ENCODE data around the gene ARHGEF11.

Gene ARHGEF11

DNA sequence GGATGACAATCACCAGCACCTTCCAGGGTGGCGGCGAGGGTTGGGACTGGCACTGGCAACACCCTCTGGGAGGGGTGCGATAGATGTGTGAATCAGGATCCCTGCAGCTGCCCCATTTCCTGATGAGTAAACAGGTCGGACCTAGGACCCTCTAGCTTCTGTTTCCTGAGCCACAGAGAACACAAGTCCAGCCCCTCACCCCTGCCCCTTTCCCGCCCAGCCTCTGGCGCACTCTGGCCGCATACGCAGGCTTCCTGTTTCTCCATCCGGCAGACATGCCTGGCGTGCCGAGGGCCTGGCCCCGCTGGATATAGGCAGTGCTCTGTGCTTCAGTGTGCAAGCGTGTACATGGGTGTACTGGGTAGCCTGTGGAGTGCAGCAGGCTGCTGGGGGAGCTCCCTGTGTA lies 147.4 kb downstream of the ARHGEF11 start:
- TF ChIP-seq, protein P1, sequence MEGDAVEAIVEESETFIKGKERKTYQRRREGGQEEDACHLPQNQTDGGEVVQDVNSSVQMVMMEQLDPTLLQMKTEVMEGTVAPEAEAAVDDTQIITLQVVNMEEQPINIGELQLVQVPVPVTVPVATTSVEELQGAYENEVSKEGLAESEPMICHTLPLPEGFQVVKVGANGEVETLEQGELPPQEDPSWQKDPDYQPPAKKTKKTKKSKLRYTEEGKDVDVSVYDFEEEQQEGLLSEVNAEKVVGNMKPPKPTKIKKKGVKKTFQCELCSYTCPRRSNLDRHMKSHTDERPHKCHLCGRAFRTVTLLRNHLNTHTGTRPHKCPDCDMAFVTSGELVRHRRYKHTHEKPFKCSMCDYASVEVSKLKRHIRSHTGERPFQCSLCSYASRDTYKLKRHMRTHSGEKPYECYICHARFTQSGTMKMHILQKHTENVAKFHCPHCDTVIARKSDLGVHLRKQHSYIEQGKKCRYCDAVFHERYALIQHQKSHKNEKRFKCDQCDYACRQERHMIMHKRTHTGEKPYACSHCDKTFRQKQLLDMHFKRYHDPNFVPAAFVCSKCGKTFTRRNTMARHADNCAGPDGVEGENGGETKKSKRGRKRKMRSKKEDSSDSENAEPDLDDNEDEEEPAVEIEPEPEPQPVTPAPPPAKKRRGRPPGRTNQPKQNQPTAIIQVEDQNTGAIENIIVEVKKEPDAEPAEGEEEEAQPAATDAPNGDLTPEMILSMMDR (IDR thresholded peaks at IDR 0.05; ENCODE audit: extremely low read depth, insufficient read depth, missing control alignments), result no peak
- in situ Hi-C loops (cut with MboI; ENCODE audit: low pct_unique_long_range_greater_than_20kb, low sequenced_read_pairs, unreplicated experiment), result no loop called here
- no peak for DNase-seq (ENCODE audit: low spot score)

DNA sequence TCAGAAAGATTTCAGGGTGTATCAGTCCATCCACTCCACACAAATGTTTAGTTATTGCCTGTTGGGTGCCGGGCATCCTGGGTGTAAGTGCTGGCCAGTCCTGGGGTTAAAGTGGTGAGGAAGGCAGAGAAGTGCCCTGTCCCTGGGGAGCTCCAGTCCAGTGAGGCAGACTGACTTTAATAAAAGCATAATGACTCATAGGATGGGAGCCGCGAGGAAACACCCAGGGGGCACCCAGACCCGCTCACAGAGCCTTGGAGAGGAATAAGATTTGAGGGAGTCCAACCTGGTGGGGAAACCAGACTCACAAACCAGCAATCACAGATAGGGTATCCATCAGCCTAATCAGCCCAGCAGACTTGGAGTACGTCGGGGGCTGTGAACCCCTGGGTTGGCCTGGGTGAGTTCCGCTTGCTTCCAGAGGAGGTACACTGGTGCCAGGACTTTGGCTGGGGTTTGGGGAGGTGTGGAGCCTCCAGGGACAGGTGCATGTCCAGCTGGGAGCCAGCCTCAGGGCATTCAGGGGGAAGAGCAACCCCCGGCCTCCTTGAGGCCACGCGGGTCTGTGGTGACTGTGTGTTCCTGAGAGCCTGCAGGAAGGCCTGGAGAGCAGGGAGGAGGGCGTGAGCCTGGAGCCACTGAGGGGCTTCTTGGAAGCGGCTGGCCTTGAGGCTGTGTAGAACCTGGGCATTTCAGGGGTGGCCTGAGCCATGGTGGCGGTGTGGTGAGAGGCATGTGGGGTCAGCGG lies 148.3 kb downstream of the ARHGEF11 start:
- in situ Hi-C loops (cut with MboI; ENCODE audit: low pct_unique_long_range_greater_than_20kb, low sequenced_read_pairs, unreplicated experiment), result no loop called here
- DNase-seq (ENCODE audit: low spot score), result no peak
- TF ChIP-seq, protein P1 (IDR thresholded peaks at IDR 0.05; ENCODE audit: extremely low read depth, insufficient read depth, missing control alignments), result no peak

DNA sequence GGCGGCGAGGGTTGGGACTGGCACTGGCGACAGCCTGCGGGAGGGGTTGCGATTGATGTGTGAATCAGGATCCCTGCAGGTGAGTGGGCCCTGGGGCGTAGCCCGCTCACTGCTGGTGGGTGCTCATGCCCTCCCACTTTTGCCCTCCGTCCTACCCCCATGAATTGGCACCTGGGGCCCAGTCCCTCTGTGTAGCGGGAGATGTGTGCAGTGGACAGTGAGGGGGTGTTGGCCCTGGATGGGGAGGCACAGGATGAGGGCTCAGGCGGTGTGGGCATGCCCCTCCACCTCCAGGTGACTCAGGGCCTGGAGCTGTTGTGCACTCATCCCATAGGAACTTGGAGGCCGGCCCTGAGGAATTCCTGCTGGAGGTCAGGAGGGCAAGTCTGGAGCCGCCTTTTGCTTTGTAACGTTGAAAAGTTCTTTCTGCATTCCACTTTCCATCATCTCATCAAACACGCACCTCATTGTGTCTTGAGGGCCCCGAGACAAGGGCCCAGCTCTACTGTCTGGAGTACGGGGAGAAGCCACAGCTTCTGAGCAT lies 149.0 kb downstream of the ARHGEF11 start:
- DNase-seq (ENCODE audit: low spot score), result no peak
- in situ Hi-C loops (cut with MboI; ENCODE audit: low pct_unique_long_range_greater_than_20kb, low sequenced_read_pairs, unreplicated experiment), result no loop called here
- TF ChIP-seq, protein P1 (IDR thresholded peaks at IDR 0.05; ENCODE audit: extremely low read depth, insufficient read depth, missing control alignments), result no peak

DNA sequence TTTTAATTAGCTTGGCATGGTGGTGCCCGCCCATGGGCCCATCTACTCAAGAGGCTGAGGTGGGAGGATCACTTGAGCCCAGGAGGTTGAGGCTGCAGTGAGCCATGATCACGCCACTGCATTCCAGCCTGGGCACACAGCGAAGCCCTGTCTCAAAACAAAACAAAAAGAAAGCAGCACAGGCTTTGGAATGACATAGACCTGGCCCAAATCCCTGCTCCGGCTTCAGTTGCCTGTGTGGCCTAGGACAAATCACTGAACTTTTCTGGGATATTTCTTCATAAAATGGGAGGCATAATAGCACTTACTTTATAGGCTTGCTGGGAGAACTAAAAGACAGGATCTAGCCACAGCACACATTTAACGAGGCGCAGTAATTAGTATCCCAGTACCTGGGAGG lies 149.6 kb downstream of the ARHGEF11 start:
- in situ Hi-C loops (cut with MboI; ENCODE audit: low pct_unique_long_range_greater_than_20kb, low sequenced_read_pairs, unreplicated experiment), result no loop called here
- TF ChIP-seq, protein P1 (IDR thresholded peaks at IDR 0.05; ENCODE audit: extremely low read depth, insufficient read depth, missing control alignments), result no peak
- no peak for DNase-seq (ENCODE audit: low spot score)

DNA sequence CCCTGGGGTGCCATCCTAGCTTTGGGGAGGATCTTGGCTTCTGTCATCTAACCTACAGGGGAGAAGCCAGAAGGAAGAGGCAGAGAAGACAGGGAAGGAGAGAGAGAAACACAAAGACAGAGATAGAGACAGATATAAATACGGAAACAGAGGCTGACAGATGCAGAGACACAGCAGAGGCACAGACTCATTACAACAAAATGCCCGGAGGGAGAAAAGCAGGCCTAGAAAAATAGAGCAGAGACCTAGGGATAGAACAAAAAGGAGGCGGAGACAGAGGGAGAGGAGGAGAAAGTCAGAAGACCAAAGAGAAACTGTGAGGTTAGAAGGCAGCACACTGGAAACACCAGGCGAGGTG lies 150.1 kb downstream of the ARHGEF11 start:
- in situ Hi-C loops (cut with MboI; ENCODE audit: low pct_unique_long_range_greater_than_20kb, low sequenced_read_pairs, unreplicated experiment), result no loop called here
- DNase-seq (ENCODE audit: low spot score), result no peak
- TF ChIP-seq, protein P1 (IDR thresholded peaks at IDR 0.05; ENCODE audit: extremely low read depth, insufficient read depth, missing control alignments), result no peak

DNA sequence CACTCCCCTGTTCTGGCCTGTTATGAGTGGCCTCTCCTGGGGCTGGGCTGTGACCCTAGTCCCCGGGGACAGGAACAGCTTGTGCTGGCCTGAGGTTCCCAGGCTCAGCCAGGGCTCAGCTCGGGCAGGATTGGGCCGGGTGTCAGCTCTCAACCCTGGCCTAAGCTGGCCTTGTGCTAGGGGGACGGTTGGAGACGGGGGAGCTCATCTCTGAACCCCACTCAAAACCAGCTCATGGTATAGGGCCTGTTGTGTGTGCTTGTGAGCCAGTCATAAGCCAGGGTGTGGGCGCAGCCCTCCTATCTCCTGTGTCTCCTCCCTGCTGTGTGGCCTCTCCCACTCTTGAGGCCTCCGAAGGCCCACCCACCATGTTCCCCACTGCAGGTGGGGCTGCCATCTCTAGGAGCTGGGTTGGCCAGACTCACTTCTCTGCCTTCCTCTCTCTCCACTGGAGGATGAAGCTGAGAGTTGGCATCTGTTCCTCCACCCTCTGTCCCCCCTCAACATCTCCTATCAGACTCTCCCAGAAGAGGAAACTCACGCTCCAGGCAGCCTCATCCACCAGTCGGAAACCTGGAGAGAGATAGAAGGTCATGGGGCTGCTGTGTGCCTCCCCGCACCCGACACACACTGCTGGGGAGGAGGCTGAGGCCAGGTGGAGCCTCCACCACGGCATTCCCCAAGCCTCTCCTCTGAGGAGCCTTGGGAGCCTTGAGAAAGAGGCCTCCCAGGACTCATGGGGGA lies 150.7 kb downstream of the ARHGEF11 start:
- DNase-seq (ENCODE audit: low spot score), result no peak
- in situ Hi-C loops (cut with MboI; ENCODE audit: low pct_unique_long_range_greater_than_20kb, low sequenced_read_pairs, unreplicated experiment), result no loop called here
- TF ChIP-seq, protein P1 (IDR thresholded peaks at IDR 0.05; ENCODE audit: extremely low read depth, insufficient read depth, missing control alignments), result no peak
